OCI-LY3 (cell line): ENCODE data around the gene MISP.

Experiments
- EZH2phosphoT487 ChIP-seq: fragments of 200-600 bp; shearing (Covaris generic); IDR thresholded peaks from 2 replicates; pipeline ENCODE4 v1.6.1; 2018; ENCODE audit warnings: antibody characterized with exemption, mixed run types, low read depth
- TF ChIP-seq, protein P1 (sequence below): fragments of 200-600, 300-600 bp; sonication (generic); IDR thresholded peaks from 2 replicates; pipeline ENCODE4 v1.5.1; 2014; ENCODE audit warnings: antibody characterized with exemption, low read length, low read depth

- TF ChIP-seq, protein P1, sequence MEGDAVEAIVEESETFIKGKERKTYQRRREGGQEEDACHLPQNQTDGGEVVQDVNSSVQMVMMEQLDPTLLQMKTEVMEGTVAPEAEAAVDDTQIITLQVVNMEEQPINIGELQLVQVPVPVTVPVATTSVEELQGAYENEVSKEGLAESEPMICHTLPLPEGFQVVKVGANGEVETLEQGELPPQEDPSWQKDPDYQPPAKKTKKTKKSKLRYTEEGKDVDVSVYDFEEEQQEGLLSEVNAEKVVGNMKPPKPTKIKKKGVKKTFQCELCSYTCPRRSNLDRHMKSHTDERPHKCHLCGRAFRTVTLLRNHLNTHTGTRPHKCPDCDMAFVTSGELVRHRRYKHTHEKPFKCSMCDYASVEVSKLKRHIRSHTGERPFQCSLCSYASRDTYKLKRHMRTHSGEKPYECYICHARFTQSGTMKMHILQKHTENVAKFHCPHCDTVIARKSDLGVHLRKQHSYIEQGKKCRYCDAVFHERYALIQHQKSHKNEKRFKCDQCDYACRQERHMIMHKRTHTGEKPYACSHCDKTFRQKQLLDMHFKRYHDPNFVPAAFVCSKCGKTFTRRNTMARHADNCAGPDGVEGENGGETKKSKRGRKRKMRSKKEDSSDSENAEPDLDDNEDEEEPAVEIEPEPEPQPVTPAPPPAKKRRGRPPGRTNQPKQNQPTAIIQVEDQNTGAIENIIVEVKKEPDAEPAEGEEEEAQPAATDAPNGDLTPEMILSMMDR, result no peak
- TF ChIP-seq EZH2phosphoT487, result no peak
Measured at GRCh38 chr19:782878-783668, 32.2 kb downstream of the MISP start.
